Activated T-cell treated with anti-CD3 and anti-CD28 coated beads for 1 hour (primary cell): Measurements from ENCODE around the gene PPIL3.
"Not testable (repeated sequence)": the region's sequence is repeated elsewhere in the genome, so short reads cannot be mapped to it uniquely, and the experiment has no call there.

Experiments used
- DNase-seq: peaks from one replicate; pipeline ENCODE4 v3.0.0-alpha.2; 2020; ENCODE audit warnings: low read depth

The PPIL3 gene

DNA sequence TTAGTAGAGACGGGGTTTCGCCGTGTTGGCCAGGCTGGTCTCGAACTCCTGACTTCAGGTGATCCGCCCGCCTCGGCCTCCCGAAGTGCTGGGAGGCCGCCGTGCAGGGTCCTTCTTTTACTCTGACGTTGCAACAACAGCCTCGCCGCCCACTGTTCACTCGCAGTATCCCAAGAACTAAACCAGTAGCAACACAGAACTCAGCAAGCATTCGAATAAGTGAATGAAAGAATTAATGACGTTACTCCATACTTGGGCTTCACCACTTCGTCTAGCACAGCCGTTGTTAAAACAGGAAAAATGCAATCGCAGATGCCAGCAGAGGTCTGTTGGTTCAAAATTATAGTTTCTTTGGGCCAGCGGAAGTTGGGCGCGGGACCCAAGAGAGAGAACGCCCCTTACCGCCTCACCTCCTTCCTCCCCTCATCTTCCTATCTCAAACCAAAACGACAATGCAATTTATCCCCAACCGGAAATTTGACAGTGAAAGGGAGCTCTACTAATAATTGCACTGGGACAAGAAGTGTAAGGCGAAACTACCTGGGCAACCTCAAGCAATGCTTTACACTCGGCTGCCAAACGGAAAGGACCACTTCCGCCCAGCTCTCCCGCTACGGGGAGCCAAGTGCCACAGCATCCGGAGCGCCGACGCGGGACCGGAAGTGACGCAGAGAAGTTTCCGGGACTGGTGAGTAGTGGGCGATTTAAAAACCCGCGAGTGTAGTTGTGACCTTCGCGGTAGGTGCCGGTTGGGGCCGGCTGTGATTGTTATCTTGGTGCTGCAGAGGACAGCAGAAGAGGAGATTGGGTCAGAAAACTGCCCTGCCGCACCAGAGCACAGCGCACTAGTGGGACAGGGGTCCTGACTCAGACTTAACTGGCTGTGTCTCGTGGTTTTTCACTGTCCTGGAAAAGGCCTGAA, at the start of gene PPIL3, which contains the start of gene NIF3L1:
TSS of gene PPIL3 (minus strand) at position 374 of the 922 bp plus-strand sequence. CDS start 1,462 bp downstream, outside the sequence.
TSS of gene NIF3L1 (plus strand) at position 668 of the 922 bp plus-strand sequence. CDS start 2,573 bp downstream, outside the sequence.
- peak; percentile 89 for DNase-seq

DNA sequence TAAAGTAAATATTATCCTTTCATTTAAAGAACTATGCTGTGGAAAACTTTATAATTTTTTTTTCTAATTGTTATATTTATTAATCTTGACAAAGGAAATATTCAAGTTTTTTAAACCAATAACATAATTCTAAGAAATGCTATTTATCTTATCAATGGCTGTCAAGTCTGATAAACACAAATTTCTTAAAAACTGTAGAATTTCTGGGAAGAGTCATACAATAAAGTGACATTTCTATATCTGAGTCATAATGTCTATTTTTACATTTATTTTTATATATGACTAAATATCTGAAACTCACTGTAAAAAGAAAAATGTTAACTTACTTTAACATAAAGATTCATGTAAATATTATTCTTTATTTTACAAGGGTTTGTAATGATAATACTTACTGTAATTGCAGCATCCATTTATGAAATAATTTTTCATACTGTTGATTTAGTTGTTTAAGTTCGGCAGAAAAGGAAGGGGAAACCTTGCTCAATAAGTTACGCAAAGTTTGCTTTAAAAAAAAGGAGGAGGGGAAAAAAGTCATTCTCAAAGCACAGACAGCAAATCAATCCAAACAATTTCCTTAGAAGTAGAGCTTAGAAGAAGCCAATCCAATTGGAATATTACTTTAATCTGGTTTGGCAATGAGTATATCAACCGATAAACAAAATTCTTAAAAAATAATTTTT, 42.2 kb upstream of the PPIL3 start:
- no peak for DNase-seq

DNA sequence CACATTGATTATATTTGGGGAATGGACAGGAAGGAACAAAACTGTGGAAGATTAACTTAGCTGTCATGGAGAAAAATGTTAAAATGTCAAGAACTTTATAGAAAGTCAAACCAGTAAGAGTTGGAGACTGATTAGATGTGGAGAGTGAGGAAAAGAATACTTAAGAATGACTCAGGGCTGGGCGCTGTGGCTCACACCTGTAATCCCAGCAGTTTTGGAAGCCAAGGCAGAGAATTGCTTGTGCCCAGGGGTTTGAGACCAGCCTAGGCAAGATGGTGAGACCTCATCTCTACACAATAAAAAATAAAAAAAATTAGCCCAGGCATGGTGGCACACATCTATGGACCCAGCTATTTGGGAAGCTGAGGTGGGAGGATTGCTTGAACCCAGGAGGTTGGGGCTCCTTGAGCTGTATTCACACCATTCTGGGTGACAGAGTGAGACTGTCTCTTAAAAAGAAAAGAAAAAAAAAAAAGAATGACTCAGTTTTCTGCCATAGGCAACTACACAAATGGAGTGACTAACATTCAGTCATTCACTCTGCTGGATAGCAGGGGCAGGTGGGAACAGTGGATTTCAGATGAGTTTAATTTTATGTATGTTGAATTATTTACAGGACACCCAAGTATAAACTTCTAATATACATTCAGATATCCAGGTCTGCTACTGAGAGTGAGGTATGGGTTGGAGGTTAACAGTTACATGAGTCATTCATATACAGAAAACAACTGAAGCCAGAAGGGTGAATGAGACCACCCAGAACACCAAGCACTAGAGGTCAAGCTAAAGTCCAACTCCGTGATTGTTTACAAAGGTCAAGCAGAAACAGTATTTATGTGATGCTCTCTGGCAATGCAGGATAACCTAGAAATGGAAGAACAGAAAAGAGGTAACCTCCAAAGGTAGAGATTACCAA, 40.7 kb upstream of the PPIL3 start:
- no peak for DNase-seq

DNA sequence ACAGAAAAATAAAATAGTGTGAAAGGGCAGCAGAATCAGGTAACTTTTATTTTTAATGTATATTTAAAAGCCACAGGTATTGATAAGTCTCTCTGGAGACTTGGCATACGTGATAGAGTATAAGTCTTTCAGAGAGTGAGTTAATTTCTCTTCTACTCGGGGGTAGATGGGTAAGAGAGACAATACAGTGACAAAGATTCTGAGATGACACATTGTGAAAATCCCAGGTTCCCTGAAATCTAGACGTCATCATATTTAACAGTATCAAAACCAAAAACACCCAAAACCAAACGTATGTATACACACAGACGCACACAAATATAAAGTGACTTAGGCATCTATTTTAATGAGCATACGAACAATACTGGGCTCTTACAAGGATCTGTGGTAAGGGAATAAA, 33.6 kb upstream of the PPIL3 start:
- no peak for DNase-seq

DNA sequence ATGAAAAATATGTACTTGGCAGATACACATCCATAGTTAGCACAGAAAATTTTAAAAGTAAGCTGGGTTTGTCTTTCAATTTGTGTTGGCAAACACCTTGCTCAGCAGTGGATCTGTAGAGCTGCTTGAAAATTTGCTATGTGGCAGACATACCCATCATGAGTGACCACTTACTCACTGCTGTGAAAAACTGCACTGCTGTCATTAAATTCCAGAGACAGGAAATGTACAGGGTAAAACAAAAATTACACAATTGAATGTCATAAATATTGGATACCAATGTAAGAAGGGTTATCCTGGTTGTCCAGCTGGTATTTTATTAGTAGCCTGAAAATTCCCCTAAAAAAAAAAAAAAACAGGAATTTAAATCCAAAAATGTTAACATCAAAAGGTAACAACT, 24.8 kb upstream of the PPIL3 start:
- DNase-seq, result no peak

DNA sequence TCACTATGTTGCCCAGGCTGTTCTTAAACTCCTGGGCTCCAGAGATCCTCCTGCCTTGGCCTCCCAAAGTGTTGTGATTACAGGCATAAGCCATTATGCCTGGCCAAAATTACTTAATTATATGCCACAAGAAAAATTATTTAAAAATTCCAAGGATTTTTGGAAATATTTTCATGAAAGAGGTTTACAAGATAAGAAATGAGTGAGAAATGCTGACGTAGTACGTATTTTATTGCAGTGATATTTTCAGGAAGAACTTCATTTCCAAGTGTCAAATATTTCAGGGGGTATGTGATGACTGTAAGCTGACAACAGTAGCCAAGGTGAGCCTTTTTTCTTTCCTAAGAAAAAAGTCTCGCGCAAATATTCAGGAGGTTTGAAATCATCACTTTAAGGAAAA, 21.1 kb upstream of the PPIL3 start:
- DNase-seq, result no peak

DNA sequence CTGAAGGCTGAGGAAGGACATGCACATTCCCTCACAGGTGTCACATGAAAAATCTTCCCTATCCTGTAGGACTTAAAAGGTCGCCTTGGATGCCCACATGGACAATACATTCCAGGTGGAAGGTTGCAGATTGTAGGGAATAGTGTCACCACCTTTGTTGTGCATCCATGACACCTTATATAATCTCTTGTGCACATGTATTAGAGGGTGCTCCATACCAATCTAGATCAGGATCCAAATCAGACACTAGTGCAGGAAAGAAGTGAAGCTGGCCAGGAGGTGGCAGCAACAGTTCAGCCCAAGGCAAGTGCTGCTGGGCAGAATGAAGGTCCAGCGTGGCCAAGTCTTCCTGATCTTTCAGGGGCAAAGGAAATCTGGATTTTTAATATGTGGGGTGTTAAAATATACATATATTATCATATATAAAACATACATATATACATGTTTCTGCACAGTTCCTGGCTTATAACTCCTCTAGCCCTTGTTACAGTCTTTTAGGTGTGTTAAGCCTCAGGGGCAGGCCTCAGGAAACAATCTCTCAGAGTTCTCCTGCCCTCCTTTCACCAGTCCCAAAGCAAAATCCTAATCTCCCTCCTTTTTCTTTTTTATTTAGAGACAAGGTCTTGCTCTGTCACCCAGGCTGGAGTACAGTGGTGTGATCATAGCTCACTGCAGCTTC, 16.9 kb upstream of the PPIL3 start:
- peak; percentile 20 for DNase-seq

DNA sequence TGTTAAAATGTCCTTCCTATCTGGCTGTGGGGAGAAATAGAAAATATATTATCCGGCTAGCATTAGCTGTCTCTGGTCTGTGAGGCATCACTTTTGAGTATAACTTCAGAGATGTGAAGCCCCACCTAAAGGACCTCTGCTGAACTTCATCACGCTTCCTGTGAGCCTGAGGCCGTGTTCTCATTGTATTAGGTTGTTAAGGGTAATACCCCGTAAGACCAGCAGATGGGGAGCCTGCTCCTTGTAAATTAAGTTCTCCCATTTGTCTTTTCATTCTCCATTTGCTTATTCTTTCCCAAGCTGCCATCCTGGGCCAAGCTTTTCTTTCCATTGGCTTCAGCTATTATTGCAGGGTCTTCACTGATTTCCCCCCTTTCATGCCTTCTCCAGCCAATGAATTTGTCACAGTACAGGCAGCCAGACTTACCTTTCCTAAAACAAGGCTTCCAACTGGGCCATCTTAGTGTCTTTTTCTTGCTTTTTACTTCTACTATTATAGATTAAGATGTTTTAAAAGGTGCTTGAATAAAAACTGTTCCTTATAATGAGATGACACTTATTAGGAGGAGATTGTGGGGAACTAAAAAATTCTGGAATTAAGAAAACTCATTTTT, 12.7 kb upstream of the PPIL3 start:
- peak; percentile 46 for DNase-seq

DNA sequence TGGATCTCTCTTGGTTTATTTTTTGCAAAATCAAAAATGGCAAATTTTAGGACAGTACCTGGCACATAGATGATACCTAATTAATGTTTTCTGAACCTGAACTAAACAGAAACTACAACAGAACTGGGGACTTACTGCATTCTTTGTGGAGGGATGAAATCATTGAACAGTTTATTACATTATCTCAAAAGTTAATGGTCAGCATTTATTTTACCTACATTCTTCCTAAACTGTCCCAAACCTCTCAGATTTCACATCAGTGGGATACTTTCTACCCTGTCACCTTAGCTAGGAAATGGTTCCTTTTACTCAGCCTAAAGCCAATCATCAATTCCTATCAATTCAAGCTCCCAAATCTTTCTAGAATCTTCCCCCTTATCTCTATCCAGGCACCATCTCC, 10.6 kb upstream of the PPIL3 start:
- no peak for DNase-seq

DNA sequence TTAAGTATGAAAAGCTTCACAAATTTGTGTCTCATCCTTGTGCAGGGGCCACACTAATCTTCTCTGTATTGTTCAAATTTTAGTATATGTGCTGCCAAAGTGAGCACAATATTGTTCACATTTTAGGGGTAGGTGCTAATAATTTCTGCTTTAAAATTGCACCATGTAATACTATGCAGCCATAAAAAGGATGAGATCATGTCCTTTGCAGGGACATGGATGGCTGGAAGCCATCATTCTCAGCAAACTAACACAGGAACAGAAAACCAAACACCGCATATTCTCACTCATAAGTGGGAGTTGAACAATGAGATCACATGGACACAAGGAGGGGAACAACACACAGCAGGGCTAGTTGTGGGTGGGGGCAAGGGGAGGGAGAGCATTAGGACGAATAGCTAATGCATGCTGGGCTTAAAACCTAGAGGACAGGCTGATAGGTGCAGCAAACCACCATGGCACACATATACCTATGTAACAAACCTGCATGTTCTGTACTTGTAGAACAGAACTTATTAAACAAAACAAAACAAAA, 7.1 kb downstream of the PPIL3 start:
- not testable (repeated sequence) for DNase-seq

DNA sequence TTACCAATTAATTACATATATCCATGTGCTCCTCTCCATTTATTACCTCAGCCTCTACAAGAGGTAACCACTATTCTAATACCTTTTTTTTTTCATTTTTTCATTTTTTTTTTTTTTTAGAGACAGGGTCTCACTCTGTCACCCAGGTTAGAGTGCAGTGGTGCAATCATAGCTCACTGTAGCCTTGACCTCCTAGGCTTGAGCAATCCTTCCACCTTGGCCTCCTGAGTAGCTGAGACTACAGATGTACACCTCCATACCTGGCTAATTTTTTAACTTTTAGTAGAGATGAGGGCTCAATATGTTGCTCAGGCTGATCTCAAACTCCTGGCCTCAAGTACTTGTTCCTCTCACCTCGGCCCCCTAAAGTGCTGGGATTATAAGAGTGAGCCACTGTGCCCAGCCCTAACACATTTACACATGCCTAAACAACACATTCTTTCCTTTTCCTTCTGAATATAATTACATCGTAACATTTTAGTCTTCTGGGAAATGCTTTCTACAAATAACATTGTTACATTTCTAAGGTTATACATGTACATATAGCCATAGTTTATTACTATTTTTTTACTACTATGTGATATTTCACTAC, 10.5 kb downstream of the PPIL3 start:
- no peak for DNase-seq

DNA sequence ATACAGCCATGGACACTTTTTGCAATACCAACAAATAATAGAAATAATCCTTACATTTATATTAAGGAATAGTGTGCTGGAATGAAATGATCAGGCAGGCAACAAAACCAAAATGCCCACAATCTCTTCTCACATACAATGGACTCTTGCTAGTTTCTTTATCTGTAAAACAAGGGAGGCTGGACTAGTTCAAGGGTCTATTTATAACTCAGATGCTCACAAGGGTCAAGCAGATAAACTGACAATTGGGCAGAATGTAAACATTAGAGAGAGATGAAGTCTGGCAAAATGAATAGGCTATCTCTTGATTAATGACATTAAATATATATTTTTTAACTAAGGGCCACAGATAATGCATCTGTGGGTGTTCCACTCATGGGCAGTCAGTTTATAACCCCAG, 11.4 kb downstream of the PPIL3 start:
- DNase-seq, result no peak

DNA sequence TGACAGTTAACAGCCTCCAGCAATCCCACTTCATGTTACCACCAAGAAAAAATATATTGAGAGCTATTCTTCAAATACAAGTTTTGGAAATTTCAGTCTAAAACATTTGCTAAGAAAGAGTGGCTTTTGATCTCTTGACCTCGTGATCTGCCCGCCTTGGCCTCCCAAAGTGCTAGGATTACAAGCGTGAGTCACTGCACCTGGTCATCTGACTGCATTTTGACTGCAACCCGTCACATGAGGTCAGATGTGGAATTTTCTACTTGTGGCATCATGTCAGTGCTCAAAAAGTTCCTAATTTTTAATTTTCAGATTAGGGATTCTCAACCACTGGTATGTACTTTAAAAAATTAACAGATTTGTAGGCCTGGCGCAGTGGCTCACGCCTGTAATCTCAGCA, 15.3 kb downstream of the PPIL3 start:
- DNase-seq, result no peak

DNA sequence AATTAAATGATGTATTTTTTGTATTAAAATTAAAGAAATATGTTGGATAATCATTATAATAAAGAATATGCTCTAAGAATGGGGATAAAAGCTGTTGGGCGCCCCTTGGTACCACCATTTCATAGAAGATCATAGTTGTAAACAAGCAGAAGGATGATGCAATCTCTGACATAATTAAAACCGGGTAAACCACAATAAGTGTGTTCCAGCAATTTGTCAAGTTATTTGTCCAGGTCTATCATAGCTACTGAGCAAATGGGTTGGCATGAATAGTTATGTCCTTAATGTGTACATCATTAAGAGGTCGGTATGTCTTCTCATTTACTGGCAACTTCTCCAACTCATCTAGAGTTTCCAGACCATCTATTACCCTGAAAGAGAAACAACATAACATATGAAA, 17.7 kb downstream of the PPIL3 start:
- DNase-seq, result no peak

DNA sequence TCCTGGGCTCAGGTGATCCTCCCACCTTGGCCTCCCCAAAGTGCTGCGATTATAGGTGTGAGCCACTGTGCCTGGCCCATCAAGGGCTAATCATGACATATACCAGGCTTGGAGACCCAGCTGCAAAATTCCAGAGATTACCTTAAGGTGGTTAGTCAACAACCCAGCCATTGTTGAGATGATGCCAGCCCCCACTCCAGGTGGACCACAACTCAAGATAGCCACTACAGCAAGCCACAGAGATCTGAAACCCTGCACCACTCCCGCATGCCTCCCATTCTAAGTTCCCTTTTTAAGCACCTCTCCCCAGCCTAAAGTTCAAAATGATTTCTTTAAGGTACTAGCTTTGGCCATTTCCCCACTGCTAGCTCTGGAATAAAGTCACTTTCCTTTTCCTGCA, 19.9 kb downstream of the PPIL3 start:
- no peak for DNase-seq

DNA sequence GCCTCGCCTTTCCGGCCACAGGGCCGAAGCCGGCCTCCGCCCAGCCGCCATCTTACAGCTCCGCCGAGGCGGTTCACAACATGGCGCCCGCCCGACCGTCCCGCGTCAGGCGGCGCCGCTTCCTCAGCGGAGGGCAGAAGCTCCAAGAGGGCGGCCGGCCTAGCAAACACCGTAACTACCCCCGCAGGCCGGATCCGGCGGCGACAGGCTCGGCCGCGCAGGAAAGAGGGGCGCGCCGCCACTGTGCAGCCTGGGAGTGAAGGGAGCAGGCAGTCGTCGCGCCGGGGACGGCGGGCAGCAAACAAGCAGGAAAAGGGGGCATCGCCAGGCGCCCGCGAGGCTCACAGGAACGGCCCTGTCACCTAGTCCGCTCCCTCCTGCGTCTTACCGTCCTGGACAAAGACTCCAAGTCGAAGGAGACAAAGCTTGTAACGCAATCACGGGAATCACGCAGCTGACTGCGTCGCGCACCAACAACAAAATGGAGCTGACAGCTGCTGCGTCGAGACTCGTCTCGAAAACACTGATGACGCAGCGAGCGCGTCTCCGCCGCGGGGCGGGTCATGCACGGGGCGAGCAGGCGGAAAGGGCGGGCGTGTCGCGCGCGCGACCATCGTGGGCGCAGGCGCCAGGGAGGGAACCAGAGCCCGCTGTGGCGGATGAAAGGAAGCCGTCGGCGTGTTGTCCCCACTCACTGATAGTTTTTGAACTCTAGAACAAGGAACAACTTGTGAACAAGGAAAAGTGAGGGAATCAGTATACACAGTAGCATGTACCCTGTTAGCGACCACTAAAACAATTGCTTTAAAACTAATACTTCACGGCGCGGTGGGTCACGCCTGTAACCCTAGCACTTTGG, 24.5 kb downstream of the PPIL3 start, which contains the start of gene CLK1:
TSS of gene CLK1 (minus strand) at position 483 of the 859 bp plus-strand sequence. CDS start 2,796 bp downstream, outside the sequence.
- DNase-seq, result peak; percentile 94

DNA sequence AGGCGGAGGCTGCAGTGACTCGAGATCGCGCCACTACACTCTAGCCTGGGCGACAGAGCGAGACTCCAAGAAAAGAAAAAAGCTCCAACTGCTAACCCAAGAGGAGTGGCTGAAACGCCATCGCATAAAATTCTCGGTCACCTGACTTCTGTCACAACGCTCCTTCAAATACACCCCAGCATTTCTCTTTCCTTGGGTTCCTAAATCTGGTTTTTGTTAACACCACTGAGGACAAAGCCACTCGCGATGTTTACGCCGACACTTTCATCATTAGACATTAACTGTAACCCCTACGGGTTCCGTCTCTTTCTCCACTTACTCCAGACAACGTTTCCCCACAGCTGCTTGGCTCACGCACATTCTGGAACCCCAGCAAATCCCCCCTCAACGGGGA, 25.1 kb downstream of the PPIL3 start:
- DNase-seq, result no peak

DNA sequence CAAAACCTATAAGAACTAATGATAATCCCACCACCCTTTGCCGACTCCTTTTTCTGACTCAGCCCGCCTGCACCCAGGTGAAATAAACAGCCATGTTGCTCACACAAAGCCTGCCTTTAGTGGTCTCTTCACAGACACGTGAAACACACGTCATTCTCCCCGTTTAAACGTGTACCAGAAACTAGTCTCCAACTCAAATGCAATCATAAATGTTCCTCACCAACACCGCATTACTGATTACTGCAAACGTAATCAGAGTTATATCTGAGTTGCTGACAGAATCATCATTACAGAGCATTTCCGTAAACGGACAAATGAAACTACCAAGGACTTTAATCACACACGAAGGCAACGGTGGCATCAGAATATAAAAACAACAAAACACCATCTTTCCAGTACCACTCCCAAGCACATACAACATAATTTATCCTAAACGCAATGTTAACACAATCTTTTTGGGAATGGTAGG, 26.3 kb downstream of the PPIL3 start:
- peak; percentile 27 for DNase-seq

DNA sequence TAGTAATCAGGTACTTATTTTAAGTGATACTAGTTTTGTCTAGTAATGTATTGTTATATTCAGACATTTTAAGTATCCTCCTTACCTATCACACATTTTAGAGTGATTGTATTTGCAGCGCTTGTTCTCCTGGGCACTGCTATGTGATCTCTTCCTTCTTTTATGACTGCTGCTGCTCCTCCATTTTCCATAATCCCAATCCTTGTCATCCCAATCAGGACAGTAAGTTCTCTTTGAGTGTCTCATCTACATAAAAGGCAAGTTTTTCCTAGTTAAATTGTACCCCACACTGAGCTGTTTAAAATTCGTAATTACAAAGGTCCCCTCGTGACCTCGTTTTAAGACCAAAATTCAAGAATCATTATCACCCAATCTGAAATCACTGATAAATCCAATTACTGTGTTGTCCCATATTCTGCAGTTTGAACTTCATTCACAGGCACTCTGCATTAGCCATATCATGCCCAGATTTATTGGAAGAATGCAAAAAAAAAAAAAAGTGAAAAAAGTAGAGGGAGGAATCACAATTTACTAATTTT, 27.2 kb downstream of the PPIL3 start:
- DNase-seq, result no peak
